PC-9 (cell line): ENCODE measurements around the gene FAM20C. TPM values are rescaled to one million over a fixed set of nuclear protein-coding genes. Genes with fewer than 3 reads are reported as not detected.

Source experiments
- BruUV-seq: library from RNA; stranded (reverse); fragments of 400-500 nt; replicated peaks from 2 replicates; lab custom pipeline; 2021; lab: Mats Ljungman, UMichigan
- CTCF ChIA-PET: fragments of 300-600 bp; sonication (Branson Sonifier 250); formaldehyde crosslinking; loops from one replicate; lab custom pipeline; 2022; ENCODE audit warnings: antibody characterized with exemption; lab: Charles Lee
- POLR2A ChIA-PET: fragments of 300-600 bp; sonication (Branson Sonifier 250); formaldehyde crosslinking; loops from one replicate; lab custom pipeline; 2022; ENCODE audit warnings: antibody characterized with exemption; ENCODE audit not compliant: unreplicated experiment; lab: Charles Lee
- DNase-seq, 2 experiments: peaks; one replicate each; pipeline versions ENCODE4 v3.0.0 to v3.0.0-alpha.2; 2015 to 2022; ENCODE audit warnings: mixed read lengths in 1 of 2
- H2AFZ ChIP-seq: fragments of 200-600 bp; sonication (generic); 2 replicates; pipeline ENCODE4 v1.8.1; 2017; ENCODE audit warnings: antibody characterized with exemption
- H3F3A ChIP-seq: fragments of 200-600 bp; sonication (generic); 2 replicates; pipeline ENCODE4 v1.8.1; 2017; ENCODE audit warnings: antibody characterized with exemption, mild to moderate bottlenecking, low read depth; ENCODE audit not compliant: insufficient read depth
- H3K27ac ChIP-seq: fragments of 200-600 bp; sonication (generic); 2 replicates; pipeline ENCODE4 v1.6.1; 2016; ENCODE audit warnings: mixed run types
- H3K27me3 ChIP-seq: fragments of 200-600 bp; sonication (generic); 2 replicates; pipeline ENCODE4 v1.6.1; 2016; ENCODE audit warnings: low read depth, mixed run types; ENCODE audit not compliant: insufficient read depth
- H3K36me3 ChIP-seq: fragments of 200-600 bp; sonication (generic); 2 replicates; pipeline ENCODE4 v1.6.1; 2016; ENCODE audit warnings: low read depth, mixed run types
- H3K4me1 ChIP-seq: fragments of 200-600 bp; sonication (generic); replicated peaks from 2 replicates; pipeline ENCODE4 v1.6.1; 2016; ENCODE audit warnings: mixed run types; ENCODE audit not compliant: insufficient read depth
- H3K4me2 ChIP-seq: fragments of 200-600 bp; sonication (generic); 2 replicates; pipeline ENCODE4 v1.6.1; 2017; ENCODE audit warnings: mixed run types
- H3K4me3 ChIP-seq: fragments of 200-600 bp; sonication (generic); 2 replicates; pipeline ENCODE4 v1.6.1; 2016; ENCODE audit warnings: mixed run types
- H3K79me2 ChIP-seq: fragments of 200-600 bp; sonication (generic); 2 replicates; pipeline ENCODE4 v1.6.1; 2017; ENCODE audit warnings: low read depth, mixed run types
- H3K9me2 ChIP-seq: fragments of 200-600 bp; sonication (generic); 2 replicates; pipeline ENCODE4 v1.8.1; 2017; ENCODE audit warnings: mild to moderate bottlenecking; ENCODE audit not compliant: insufficient read depth
- H3K9me3 ChIP-seq: fragments of 200-600 bp; sonication (generic); 2 replicates; pipeline ENCODE4 v1.8.1; 2016; ENCODE audit warnings: low read depth; ENCODE audit not compliant: insufficient read depth
- H4K20me1 ChIP-seq: fragments of 200-600 bp; sonication (generic); 2 replicates; pipeline ENCODE4 v1.8.1; 2017; ENCODE audit not compliant: insufficient read depth
- CTCF ChIP-seq: fragments of 200-600 bp; sonication (generic); conservative IDR thresholded peaks from 2 replicates; pipeline ENCODE4 v1.6.1; 2017; ENCODE audit warnings: mixed run types, antibody characterized with exemption, mild to moderate bottlenecking, moderate library complexity
- EZH2 ChIP-seq: fragments of 200-600 bp; sonication (generic); IDR thresholded peaks from 2 replicates; pipeline ENCODE4 v1.8.0; 2017; ENCODE audit warnings: antibody characterized with exemption, low read depth
- intact Hi-C: fragments of 100-400 bp; cut with micrococcal nuclease; formaldehyde crosslinking; loops from one replicate; pipeline ENCODE4 v1.10.0; 2022; ENCODE audit not compliant: unreplicated experiment
- total RNA-seq: library from RNA; stranded (reverse); gene quantifications from 2 replicates; pipeline ENCODE4 v1.2.3, GENCODE V29; 2021

FAM20C gene
- total RNA-seq, 1 experiment from 2014 or later = 31.0 TPM

- no peaks in the 10 kb centered on the region for H3K4me1 ChIP-seq
- intact Hi-C loops = no loop called here
- CTCF ChIA-PET = no interaction called here
- no peaks in the 10 kb centered on the region for H3F3A ChIP-seq
- BruUV-seq = no TSS peak
- no peak overlapping the region for H2AFZ ChIP-seq
- H3K79me2 ChIP-seq = no peaks in the 10 kb centered on the region
- POLR2A ChIA-PET = no interaction called here
- no peak for DNase-seq
- no peak overlapping the region for H3K4me3 ChIP-seq
- TF ChIP-seq EZH2 = no peak
- no peak for TF ChIP-seq CTCF
- H4K20me1 ChIP-seq = no peaks in the 10 kb centered on the region
- H3K27ac ChIP-seq = no peak overlapping the region
- no peaks in the 10 kb centered on the region for H3K36me3 ChIP-seq
- no peaks in the 10 kb centered on the region for H3K9me2 ChIP-seq
- no peaks in the 10 kb centered on the region for H3K9me3 ChIP-seq
- H3K27me3 ChIP-seq = peaks cover 73% of the 10 kb centered on the region
- no peak overlapping the region for H3K4me2 ChIP-seq
Observed at GRCh38 chr7:289209-289755, 96.9 kb downstream of the FAM20C start.

DNA sequence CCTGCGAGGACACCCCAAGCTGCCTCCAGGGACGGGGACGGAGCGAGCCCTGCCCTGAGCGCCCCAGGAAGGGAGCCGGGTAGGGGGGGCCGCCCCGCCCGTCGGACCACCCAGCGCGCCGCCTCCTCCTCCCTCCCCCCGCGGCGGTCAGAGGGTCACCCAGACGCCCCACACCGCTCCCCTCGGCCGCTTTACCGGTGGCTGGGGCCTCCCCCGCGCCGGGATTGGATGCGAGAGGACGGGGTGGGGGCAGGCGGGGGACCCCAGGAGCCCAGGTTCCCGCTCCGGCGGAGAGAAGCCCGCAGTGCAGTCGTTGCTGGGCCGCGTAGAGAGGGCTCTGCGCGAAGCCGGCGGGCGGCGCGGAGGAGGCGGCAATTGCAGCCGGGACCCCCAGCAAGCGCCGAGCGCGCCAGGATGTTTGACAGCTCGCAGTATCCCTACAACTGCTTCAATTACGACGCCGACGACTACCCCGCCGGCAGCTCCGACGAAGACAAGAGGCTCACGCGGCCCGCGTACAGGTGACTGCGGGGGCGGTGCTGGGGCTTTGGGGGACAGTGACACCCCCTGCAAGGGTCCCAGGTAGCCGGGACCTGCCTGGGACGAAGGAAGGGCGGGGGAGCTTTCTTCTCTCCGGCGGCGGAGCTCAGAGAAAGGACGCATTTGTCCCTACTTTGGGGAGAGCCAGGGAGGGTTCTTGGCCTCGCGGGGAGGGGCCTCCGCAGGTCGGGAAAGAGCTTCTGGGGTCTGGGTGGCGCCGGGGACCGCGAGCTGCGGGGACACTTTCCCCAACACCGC is 97.6 kb downstream of the FAM20C start, which contains the start of gene FOXL3:
FOXL3 (plus strand) TSS at position 415 of the 798 bp plus-strand sequence; CDS start at position 415, 0 bp downstream.
- H3K27ac ChIP-seq = no peak within 1 kb of the TSS
- intact Hi-C loops = no loop called here
- no peaks in the 10 kb centered on the region for H3K9me2 ChIP-seq
- H3K4me1 ChIP-seq = no peaks in the 10 kb centered on the region
- POLR2A ChIA-PET = no interaction called here
- H3K4me2 ChIP-seq = no peak within 1 kb of the TSS
- TF ChIP-seq EZH2 (no peak), CTCF (no peak)
- BruUV-seq = no TSS peak
- no peaks in the 10 kb centered on the region for H4K20me1 ChIP-seq
- no peaks in the 10 kb centered on the region for H3K36me3 ChIP-seq
- H3K27me3 ChIP-seq = peaks cover 72% of the 10 kb centered on the region
- H2AFZ ChIP-seq = no peak within 1 kb of the TSS
- CTCF ChIA-PET = interaction anchor here (0.6 kb wide), 1 partner anchor 195 kb away, joined by 5 read pairs; no protein-coding TSS in a partner anchor
- H3K79me2 ChIP-seq = no peaks in the 10 kb centered on the region
- H3K9me3 ChIP-seq = no peaks in the 10 kb centered on the region
- H3F3A ChIP-seq = no peaks in the 10 kb centered on the region
- DNase-seq = no peak
- no peak within 1 kb of the TSS for H3K4me3 ChIP-seq

DNA sequence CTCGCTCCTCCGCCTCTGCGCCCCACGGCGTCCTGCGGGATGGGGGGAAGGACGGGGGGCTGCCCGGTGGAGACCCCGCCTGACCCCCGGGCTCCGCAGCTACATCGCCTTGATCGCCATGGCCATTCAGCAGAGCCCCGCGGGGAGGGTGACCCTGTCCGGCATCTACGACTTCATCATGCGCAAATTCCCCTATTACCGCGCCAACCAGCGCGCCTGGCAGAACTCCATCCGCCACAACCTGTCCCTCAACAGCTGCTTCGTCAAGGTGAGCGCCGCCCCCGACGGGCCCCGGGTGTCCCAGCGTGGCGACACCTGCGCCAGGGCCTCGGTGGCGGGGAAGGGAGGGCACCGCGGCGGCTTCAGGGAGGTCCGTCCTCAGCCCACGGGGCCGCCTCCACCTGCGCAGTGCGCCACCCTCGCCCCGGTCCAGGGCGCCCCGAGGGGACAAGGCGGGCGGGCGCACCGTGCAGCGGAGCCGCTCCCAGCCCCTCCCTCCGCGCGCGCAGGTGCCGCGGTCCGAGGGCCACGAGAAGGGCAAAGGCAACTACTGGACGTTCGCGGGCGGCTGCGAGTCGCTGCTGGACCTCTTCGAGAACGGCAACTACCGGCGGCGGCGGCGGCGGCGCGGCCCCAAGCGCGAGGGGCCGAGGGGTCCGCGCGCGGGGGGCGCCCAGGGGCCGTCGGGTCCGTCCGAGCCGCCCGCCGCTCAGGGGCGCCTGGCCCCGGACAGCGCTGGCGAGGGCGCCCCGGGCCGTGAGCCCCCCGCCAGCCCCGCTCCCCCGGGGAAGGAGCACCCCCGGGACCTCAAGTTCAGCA is 98.4 kb downstream of the FAM20C start:
- POLR2A ChIA-PET = no interaction called here
- intact Hi-C loops = no loop called here
- Histone ChIP-seq H3K27me3 (peaks cover 68% of the 10 kb centered on the region), H2AFZ (no peak overlapping the region), H3K27ac (no peak overlapping the region), H3K9me3 (no peaks in the 10 kb centered on the region), H3K9me2 (no peaks in the 10 kb centered on the region), H3K4me1 (no peaks in the 10 kb centered on the region), H3K4me2 (no peak overlapping the region), H3F3A (no peaks in the 10 kb centered on the region), H3K79me2 (no peaks in the 10 kb centered on the region), H3K4me3 (no peak overlapping the region), H4K20me1 (no peaks in the 10 kb centered on the region), H3K36me3 (no peaks in the 10 kb centered on the region)
- no peak for DNase-seq
- no peak for TF ChIP-seq EZH2
- no peak for TF ChIP-seq CTCF
- no TSS peak for BruUV-seq
- CTCF ChIA-PET = interaction anchor here (0.6 kb wide), 1 partner anchor 195 kb away, joined by 5 read pairs; no protein-coding TSS in a partner anchor
